ENCODE results near the gene SPATA13. TPM values are rescaled to one million over a fixed set of nuclear protein-coding genes. Genes with fewer than 3 reads are reported as not detected.
A peak's percentile ranks its signal among the peaks of the same experiment; 100 is the strongest.

SPATA13 gene
- polyA plus RNA-seq, 3 donors from 2014 or later, result 19.0 to 112 (median 65.6) TPM

GRCh38 chr13:24165746-24166145, 5.2 kb downstream of the SPATA13 start:
- peaks cover 14% of the 10 kb centered on the region in 2 donors for H3K4me1 Mint-ChIP-seq
- no peaks in the 10 kb centered on the region for H3K9me3 Mint-ChIP-seq
- peaks cover 0 to 9% (median 0%) of the 10 kb centered on the region in 3 donors for H3K36me3 Mint-ChIP-seq
- no peak overlapping the region for H3K4me3 Mint-ChIP-seq
- no peak for DNase-seq
- peaks cover 2 to 20% (median 11%) of the 10 kb centered on the region in 3 donors for H3K27me3 Mint-ChIP-seq (ENCODE audit: low read depth in 3 of 3)
- H3K27ac Mint-ChIP-seq, result no peak overlapping the region

- Mint-ChIP-seq H3K9me3 (no peaks in the 10 kb centered on the region), H3K36me3 (peaks cover 0 to 9% (median 0%) of the 10 kb centered on the region in 3 donors), H3K4me3 (no peak overlapping the region), H3K4me1 (peaks cover 9% of the 10 kb centered on the region in 2 donors), H3K27me3 (ENCODE audit: low read depth in 3 of 3) (peaks cover 2 to 17% (median 10%) of the 10 kb centered on the region in 3 donors), H3K27ac (no peak overlapping the region)
- no peak for DNase-seq
These were observed 6.0 kb downstream of the SPATA13 start for GRCh38 chr13:24166561-24166960.

DNA sequence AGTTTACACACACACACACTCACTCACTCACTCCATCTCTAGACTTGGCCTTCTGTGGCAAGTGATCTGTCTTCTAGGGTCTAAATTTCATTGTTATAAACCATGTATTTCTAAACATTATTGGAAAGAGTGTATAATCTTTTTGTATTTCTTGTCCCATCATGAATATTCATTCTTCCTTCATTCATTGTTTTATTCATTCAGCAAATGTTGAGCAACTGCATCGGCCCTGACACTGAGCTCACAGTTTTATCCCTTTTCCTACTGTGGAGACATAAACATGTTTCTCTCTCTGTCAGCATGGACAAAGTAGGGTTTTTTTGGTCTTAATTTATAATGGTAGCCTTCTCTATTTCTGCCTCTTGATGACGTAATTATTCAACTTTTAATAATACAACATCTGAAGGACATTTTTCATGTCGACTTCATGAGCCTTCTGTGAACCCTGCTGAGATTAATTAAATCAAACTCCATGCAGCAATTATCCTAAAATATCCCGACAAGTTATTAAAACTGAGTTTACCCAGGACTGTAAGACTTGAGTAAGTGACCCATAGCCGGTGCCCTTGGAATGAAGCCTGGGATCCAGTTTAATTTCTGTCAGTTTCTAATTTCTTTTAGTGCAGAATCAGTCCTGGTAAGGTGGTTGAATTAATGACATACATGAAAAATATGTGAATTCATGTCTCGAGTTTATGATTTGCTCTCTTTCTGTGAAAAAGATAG, 7.3 kb downstream of the SPATA13 start:
- DNase-seq, result no peak
- peak overlapping the region in 1 of 6 donors; percentile 15 for H3K27ac Mint-ChIP-seq
- H3K36me3 Mint-ChIP-seq, result peaks cover 0 to 9% (median 0%) of the 10 kb centered on the region in 3 donors
- H3K4me3 Mint-ChIP-seq, result no peak overlapping the region
- no peaks in the 10 kb centered on the region for H3K9me3 Mint-ChIP-seq
- peaks cover 0 to 7% (median 3%) of the 10 kb centered on the region in 3 donors for H3K27me3 Mint-ChIP-seq (ENCODE audit: low read depth in 3 of 3)
- no peaks in the 10 kb centered on the region for H3K4me1 Mint-ChIP-seq

DNA sequence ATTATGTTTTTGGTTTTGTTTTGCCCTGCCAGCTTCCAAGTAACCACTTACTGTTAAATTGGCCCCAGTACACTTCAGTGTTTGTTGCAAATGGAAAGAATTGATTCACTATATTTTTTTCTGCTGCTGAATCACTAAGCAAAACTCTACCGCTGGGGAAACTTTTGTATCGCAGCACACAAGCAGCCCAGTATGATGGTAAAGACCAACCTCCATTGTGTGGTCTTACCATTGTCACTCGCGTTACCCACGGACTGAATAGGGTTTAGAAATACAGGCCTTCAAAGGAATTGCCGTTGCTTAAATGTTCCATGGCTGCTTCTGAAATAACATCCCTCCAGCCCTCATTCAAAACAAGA, 7.9 kb downstream of the SPATA13 start:
- H3K36me3 Mint-ChIP-seq, result peaks cover 0 to 9% (median 0%) of the 10 kb centered on the region in 3 donors
- H3K27me3 Mint-ChIP-seq (ENCODE audit: low read depth in 3 of 3), result peaks cover 0 to 5% (median 3%) of the 10 kb centered on the region in 3 donors
- no peaks in the 10 kb centered on the region for H3K4me1 Mint-ChIP-seq
- H3K27ac Mint-ChIP-seq, result peak overlapping the region in 1 of 6 donors; percentile 15
- H3K4me3 Mint-ChIP-seq, result no peak overlapping the region
- no peak for DNase-seq
- no peaks in the 10 kb centered on the region for H3K9me3 Mint-ChIP-seq

- Mint-ChIP-seq H3K9me3 (no peaks in the 10 kb centered on the region), H3K36me3 (peaks cover 0 to 9% (median 0%) of the 10 kb centered on the region in 3 donors), H3K4me3 (no peak overlapping the region), H3K27me3 (ENCODE audit: low read depth in 3 of 3) (peaks cover 0 to 4% (median 3%) of the 10 kb centered on the region in 3 donors), H3K4me1 (no peaks in the 10 kb centered on the region), H3K27ac (no peak overlapping the region)
- DNase-seq, result no peak
These were observed 8.5 kb downstream of the SPATA13 start for GRCh38 chr13:24168979-24169378.

GRCh38 chr13:24172071-24172470, 11.6 kb downstream of the SPATA13 start:
- Mint-ChIP-seq H3K27me3 (ENCODE audit: low read depth in 3 of 3) (peaks cover 0 to 3% (median 0%) of the 10 kb centered on the region in 3 donors), H3K4me3 (no peak overlapping the region), H3K4me1 (no peaks in the 10 kb centered on the region), H3K36me3 (peaks cover 0 to 5% (median 0%) of the 10 kb centered on the region in 3 donors), H3K27ac (no peak overlapping the region), H3K9me3 (no peaks in the 10 kb centered on the region)
- no peak for DNase-seq

GRCh38 chr13:24173795-24174194, 13.3 kb downstream of the SPATA13 start:
- H3K36me3 Mint-ChIP-seq, result no peaks in the 10 kb centered on the region
- DNase-seq, result no peak
- peaks cover 0 to 2% (median 0%) of the 10 kb centered on the region in 3 donors for H3K27me3 Mint-ChIP-seq (ENCODE audit: low read depth in 3 of 3)
- no peaks in the 10 kb centered on the region for H3K4me1 Mint-ChIP-seq
- no peaks in the 10 kb centered on the region for H3K9me3 Mint-ChIP-seq
- no peak overlapping the region for H3K4me3 Mint-ChIP-seq
- no peak overlapping the region for H3K27ac Mint-ChIP-seq

GRCh38 chr13:24175847-24176246, 15.3 kb downstream of the SPATA13 start:
- Mint-ChIP-seq H3K27me3 (ENCODE audit: low read depth in 3 of 3) (peaks cover 0 to 2% (median 0%) of the 10 kb centered on the region in 3 donors), H3K27ac (no peak overlapping the region), H3K4me3 (no peak overlapping the region), H3K36me3 (no peaks in the 10 kb centered on the region), H3K9me3 (no peaks in the 10 kb centered on the region), H3K4me1 (no peaks in the 10 kb centered on the region)
- DNase-seq, result no peak

DNA sequence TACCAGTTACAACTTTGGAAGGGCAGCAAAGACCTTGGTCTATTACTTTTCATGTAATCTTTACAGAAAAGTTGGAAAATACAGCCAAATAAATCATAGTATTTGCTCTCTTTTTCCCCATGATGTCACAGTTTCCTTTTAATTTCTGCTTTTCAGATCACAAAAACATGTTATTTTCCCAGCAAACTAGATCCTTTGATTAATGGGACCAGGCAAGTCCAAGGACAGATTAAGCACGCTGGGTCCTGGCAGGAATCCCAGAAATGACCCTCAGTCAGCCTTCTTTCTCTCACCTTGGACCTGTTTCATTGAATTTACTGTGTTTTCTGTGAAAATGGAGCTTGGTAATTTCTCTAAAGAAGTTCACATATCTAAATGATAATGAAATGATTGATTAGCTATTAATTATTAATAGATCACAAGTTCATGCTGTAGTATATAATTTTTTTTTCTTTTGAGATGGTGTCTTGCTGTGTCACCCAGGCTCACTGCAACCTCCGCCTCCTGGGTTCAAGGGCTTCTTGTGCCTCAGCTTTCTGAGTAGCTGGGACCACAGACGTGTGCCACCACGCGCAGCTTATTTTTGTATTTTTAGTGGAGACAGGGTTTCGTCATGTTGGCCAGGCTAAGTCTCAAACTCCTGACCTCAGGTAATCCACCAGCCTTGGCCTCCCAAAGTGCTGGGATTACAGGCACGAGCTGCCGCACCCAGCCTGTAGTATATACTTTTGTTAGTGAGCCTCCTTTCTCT, 16.0 kb downstream of the SPATA13 start:
- no peaks in the 10 kb centered on the region for H3K9me3 Mint-ChIP-seq
- H3K4me3 Mint-ChIP-seq, result no peak overlapping the region
- no peaks in the 10 kb centered on the region for H3K36me3 Mint-ChIP-seq
- no peaks in the 10 kb centered on the region for H3K4me1 Mint-ChIP-seq
- H3K27me3 Mint-ChIP-seq (ENCODE audit: low read depth in 3 of 3), result peaks cover 0 to 2% (median 0%) of the 10 kb centered on the region in 3 donors
- no peak for DNase-seq
- H3K27ac Mint-ChIP-seq, result no peak overlapping the region

DNA sequence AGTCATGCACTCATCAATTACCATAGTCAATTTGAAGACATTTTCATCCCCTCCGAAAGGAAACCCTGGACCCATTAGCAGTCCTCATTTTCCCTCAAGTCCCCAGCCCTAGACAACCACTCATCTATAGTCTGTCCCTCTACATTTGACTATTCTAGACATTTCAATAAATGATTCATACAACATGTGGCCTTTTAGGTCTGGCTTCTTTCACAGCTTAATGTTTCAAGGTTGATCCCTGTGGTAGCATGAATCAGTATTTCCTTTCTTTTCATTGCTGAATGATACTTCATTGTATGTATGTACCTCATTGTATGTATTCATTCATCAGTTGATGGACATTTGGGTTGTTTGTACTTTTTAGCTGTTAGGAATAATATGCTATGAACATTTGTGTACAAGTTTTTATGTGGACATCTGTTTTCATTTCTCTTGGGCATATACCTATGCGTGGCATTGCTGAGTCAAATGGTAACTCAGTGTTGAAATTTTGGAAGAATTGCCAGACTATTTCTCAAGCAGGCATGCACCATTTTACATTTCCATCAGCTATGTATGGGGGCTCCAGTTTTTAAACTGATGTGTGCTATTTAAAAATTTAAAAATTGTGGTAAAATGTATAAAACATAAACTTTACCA, 18.4 kb downstream of the SPATA13 start:
- peaks cover 0 to 5% (median 0%) of the 10 kb centered on the region in 3 donors for H3K27me3 Mint-ChIP-seq (ENCODE audit: low read depth in 3 of 3)
- DNase-seq, result no peak
- peaks cover 11 to 20% of the 10 kb centered on the region in 2 donors for H3K4me1 Mint-ChIP-seq
- H3K27ac Mint-ChIP-seq, result no peak overlapping the region
- H3K36me3 Mint-ChIP-seq, result peaks cover 3 to 5% (median 4%) of the 10 kb centered on the region in 3 donors
- H3K4me3 Mint-ChIP-seq, result no peak overlapping the region
- H3K9me3 Mint-ChIP-seq, result peaks cover 0 to 2% (median 0%) of the 10 kb centered on the region in 6 donors

- DNase-seq, result no peak
- Mint-ChIP-seq H3K36me3 (peaks cover 3 to 5% (median 4%) of the 10 kb centered on the region in 3 donors), H3K4me3 (no peak overlapping the region), H3K27ac (no peak overlapping the region), H3K9me3 (peaks cover 0 to 2% (median 0%) of the 10 kb centered on the region in 6 donors), H3K4me1 (peaks cover 11 to 20% of the 10 kb centered on the region in 2 donors), H3K27me3 (ENCODE audit: low read depth in 3 of 3) (peaks cover 0 to 5% (median 0%) of the 10 kb centered on the region in 3 donors)
These were observed 18.9 kb downstream of the SPATA13 start for GRCh38 chr13:24179486-24179850.

- DNase-seq, result no peak
- H3K27ac Mint-ChIP-seq, result no peak overlapping the region
- peaks cover 0 to 2% (median 0%) of the 10 kb centered on the region in 6 donors for H3K9me3 Mint-ChIP-seq
- peaks cover 0 to 3% (median 0%) of the 10 kb centered on the region in 3 donors for H3K27me3 Mint-ChIP-seq (ENCODE audit: low read depth in 3 of 3)
- peaks cover 11 to 20% of the 10 kb centered on the region in 2 donors for H3K4me1 Mint-ChIP-seq
- peaks cover 3 to 5% (median 4%) of the 10 kb centered on the region in 3 donors for H3K36me3 Mint-ChIP-seq
- no peak overlapping the region for H3K4me3 Mint-ChIP-seq
These were observed 20.3 kb downstream of the SPATA13 start for GRCh38 chr13:24180750-24181377.

DNA sequence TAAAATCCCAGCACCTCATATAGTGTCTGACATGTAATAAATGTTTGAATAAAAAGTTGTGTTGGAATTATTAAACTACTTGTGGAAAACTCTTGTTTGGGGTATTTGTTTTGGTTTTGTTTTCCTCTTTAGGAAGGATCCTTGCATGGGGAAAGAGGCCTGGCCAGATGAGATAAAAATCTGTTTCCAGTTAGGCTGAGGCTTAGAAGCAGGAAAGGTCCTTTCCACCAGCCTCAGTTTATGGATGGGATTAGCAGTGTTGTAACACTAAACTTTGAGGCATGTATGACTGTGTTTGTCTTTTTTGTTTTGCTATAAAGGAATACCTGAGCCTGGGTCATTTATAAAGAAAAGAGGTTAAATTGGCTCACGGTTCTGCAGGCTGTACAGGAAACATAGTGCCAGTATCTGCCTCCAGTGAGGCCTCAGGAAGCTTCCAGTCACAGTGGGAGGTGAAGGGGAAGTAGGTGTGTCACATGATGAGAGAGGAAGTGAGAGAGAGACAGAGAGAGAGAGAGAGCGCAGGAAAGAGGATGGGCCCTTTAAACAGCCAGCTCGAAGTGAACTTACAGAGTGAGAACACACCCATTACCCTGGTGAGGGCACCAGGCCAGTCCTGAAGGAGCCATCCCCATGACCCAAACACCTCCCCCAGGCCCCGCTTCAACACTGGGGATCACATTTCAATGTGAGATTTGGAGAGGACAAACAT, 21.6 kb downstream of the SPATA13 start:
- H3K4me3 Mint-ChIP-seq, result peak overlapping the region in 1 of 5 donors; percentile 44
- no peak for DNase-seq
- H3K36me3 Mint-ChIP-seq, result peaks cover 3 to 5% (median 4%) of the 10 kb centered on the region in 3 donors
- H3K27me3 Mint-ChIP-seq (ENCODE audit: low read depth in 3 of 3), result peaks cover 0 to 3% (median 0%) of the 10 kb centered on the region in 3 donors
- peaks cover 0 to 2% (median 0%) of the 10 kb centered on the region in 6 donors for H3K9me3 Mint-ChIP-seq
- H3K4me1 Mint-ChIP-seq, result peaks cover 11 to 20% of the 10 kb centered on the region in 2 donors
- H3K27ac Mint-ChIP-seq, result peak overlapping the region in 4 of 6 donors; percentile 41 to 93 (median 78)
